Adrenal gland (tissue), 5 donors: Measurements from ENCODE around the gene SPDYE2.
"Not testable (repeated sequence)": the region's sequence is repeated elsewhere in the genome, so short reads cannot be mapped to it uniquely, and the experiment has no call there.

ENCODE experiments used
- POLR2A ChIP-seq, 2 donors: fragments of 450-650 bp; IDR thresholded peaks; one replicate each; pipeline ENCODE4 v1.6.1; 2017; ENCODE audit warnings: antibody characterized with exemption in 2 of 2, mild to moderate bottlenecking in 2 of 2, moderate library complexity in 1 of 2
- TF ChIP-seq, protein P1 (sequence below), 6 experiments: fragments of 450-650 bp in 4 of 6; fragments of 200-600 bp in 2 of 6; sonication (generic) in 1 of 6; IDR thresholded peaks; 1 replicate in 5 of 6; 2 replicates in 1 of 6; pipeline versions ENCODE4 v1.5.1 to v1.8.0; 2016 to 2021; ENCODE audit warnings: antibody characterized with exemption in 6 of 6, mild to moderate bottlenecking in 2 of 6, moderate library complexity in 1 of 6
- donor health status: DM: no; HTN: no; CAD: no.

DNA sequence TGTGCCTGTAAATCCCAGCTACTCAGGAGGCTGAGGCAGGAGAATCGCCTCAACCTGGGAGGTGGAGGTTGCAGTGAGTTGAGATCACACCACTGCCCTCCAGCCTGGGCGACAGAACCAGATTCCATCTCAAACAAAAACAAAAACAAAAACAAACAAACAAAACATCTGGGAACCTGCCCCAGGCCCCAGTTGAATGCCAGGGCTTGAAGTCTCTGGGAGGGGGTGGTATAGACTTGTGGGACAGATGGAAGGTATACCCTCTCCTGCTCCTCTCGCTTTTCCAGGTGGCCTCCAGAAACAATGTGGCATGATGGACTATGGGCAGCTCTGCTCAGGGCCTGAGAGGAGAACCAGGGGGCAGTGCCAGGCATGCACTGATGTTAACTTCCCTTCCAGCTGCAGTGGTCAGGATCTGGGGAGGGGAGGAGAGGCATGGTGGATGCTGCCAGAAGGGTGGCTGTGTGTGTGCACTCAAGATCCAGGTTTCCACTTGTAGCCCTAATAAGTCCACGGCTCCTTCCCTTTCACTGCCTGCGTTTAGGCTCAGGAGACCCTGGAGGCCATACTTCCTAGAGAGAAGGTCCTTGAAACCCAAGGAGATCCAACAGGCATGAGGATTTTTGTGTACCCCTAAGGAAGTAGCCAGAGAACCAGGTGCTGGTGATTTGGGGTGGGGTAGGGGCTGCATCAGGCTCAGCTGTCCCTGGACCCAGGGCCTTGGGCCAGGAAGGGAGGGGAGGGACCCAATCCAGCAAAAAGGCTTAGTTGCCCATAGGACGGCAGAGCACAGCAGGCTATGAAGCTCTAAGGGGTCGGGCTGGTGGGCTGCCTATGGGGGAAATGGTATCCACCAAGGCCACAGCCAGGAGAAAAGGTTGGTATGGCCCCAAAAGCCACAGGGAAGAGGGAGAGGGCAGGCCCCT, 26.6 kb downstream of the SPDYE2 start:
- TF ChIP-seq, protein P1, sequence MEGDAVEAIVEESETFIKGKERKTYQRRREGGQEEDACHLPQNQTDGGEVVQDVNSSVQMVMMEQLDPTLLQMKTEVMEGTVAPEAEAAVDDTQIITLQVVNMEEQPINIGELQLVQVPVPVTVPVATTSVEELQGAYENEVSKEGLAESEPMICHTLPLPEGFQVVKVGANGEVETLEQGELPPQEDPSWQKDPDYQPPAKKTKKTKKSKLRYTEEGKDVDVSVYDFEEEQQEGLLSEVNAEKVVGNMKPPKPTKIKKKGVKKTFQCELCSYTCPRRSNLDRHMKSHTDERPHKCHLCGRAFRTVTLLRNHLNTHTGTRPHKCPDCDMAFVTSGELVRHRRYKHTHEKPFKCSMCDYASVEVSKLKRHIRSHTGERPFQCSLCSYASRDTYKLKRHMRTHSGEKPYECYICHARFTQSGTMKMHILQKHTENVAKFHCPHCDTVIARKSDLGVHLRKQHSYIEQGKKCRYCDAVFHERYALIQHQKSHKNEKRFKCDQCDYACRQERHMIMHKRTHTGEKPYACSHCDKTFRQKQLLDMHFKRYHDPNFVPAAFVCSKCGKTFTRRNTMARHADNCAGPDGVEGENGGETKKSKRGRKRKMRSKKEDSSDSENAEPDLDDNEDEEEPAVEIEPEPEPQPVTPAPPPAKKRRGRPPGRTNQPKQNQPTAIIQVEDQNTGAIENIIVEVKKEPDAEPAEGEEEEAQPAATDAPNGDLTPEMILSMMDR (IDR thresholded peaks at IDR 0.05), result not testable (repeated sequence)
- not testable (repeated sequence) for TF ChIP-seq POLR2A (IDR thresholded peaks at IDR 0.05)
